OCI-LY1 (cell line): ENCODE measurements around the gene ERG28.

Experiments used
- H2AFZ ChIP-seq: fragments of 200-600 bp; sonication (generic), shearing (Covaris generic); 2 replicates; pipeline ENCODE4 v1.6.0; 2014; ENCODE audit warnings: antibody characterized with exemption, mild to moderate bottlenecking, low read length
- H3F3A ChIP-seq: fragments of 200-600 bp; sonication (generic), shearing (Covaris generic); 2 replicates; pipeline ENCODE4 v1.6.0; 2014; ENCODE audit warnings: mild to moderate bottlenecking, antibody characterized with exemption, low read length, moderate library complexity; ENCODE audit not compliant: insufficient read depth
- H3K27ac ChIP-seq: fragments of 200-600 bp; sonication (generic); 2 replicates; pipeline ENCODE4 v1.5.1; 2014; ENCODE audit warnings: low read length, mixed run types, mild to moderate bottlenecking, low read depth; ENCODE audit not compliant: poor library complexity, severe bottlenecking
- H3K27me3 ChIP-seq: fragments of 200-600 bp; sonication (generic); 2 replicates; pipeline ENCODE4 v1.6.0; 2014; ENCODE audit warnings: antibody characterized with exemption, mild to moderate bottlenecking, low read length, moderate library complexity; ENCODE audit not compliant: insufficient read depth
- H3K36me3 ChIP-seq: fragments of 200-600 bp; sonication (generic); 2 replicates; pipeline ENCODE4 v1.6.1; 2014; ENCODE audit warnings: mild to moderate bottlenecking, antibody characterized with exemption, low read length, moderate library complexity, mixed read lengths; ENCODE audit not compliant: insufficient read depth
- H3K4me1 ChIP-seq: fragments of 200-600 bp; sonication (generic); 2 replicates; pipeline ENCODE4 v1.5.1; 2014; ENCODE audit warnings: mild to moderate bottlenecking, low read length, moderate library complexity; ENCODE audit not compliant: insufficient read depth, severe bottlenecking
- H3K4me2 ChIP-seq: fragments of 200-600 bp; sonication (generic), shearing (Covaris generic); 2 replicates; pipeline ENCODE4 v1.6.1; 2014; ENCODE audit warnings: low read length
- H3K4me3 ChIP-seq: fragments of 200-600 bp; sonication (generic); 2 replicates; pipeline ENCODE4 v1.5.1; 2014; ENCODE audit warnings: low read length, low read depth, mild to moderate bottlenecking, mixed read lengths; ENCODE audit not compliant: poor library complexity, severe bottlenecking
- H3K79me2 ChIP-seq: fragments of 200-600 bp; shearing (Covaris generic); 2 replicates; pipeline ENCODE4 v1.6.1; 2016; ENCODE audit warnings: mixed run types, low read length, mixed read lengths; ENCODE audit not compliant: insufficient read depth
- H3K9ac ChIP-seq: fragments of 200-600 bp; sonication (generic), shearing (Covaris generic); 2 replicates; pipeline ENCODE4 v1.6.1; 2014; ENCODE audit warnings: mild to moderate bottlenecking, low read length, mixed read lengths
- H3K9me2 ChIP-seq: fragments of 200-600 bp; sonication (generic), shearing (Covaris generic); 2 replicates; pipeline ENCODE4 v1.6.1; 2014; ENCODE audit warnings: low read depth, mild to moderate bottlenecking, low read length, mixed read lengths
- H3K9me3 ChIP-seq: fragments of 200-600 bp; shearing (Covaris generic); 2 replicates; pipeline ENCODE4 v1.6.1; 2014; ENCODE audit warnings: low read length, mixed read lengths
- H4K20me1 ChIP-seq: fragments of 200-600 bp; sonication (generic), shearing (Covaris generic); 2 replicates; pipeline ENCODE4 v1.6.0; 2016; ENCODE audit warnings: mild to moderate bottlenecking, low read length; ENCODE audit not compliant: insufficient read depth
- CTCF ChIP-seq: fragments of 200-600 bp; sonication (generic), shearing (Covaris generic); IDR thresholded peaks from 2 replicates; pipeline ENCODE4 v1.5.1; 2017; ENCODE audit warnings: mild to moderate bottlenecking, antibody characterized with exemption, low read length, moderate library complexity, mixed read lengths
- EZH2 ChIP-seq: fragments of 200-600 bp; sonication (generic), shearing (Covaris generic); IDR thresholded peaks from 2 replicates; pipeline ENCODE4 v1.8.0; 2017; ENCODE audit warnings: borderline replicate concordance, mixed run types, mild to moderate bottlenecking, antibody characterized with exemption, low read length, moderate library complexity, mixed read lengths

The ERG28 gene

GRCh38 chr14:75626863-75627262 is 33.8 kb downstream of the ERG28 start:
- H3K36me3 ChIP-seq, result no peaks in the 10 kb centered on the region
- H3F3A ChIP-seq, result no peaks in the 10 kb centered on the region
- H2AFZ ChIP-seq, result no peak overlapping the region
- TF ChIP-seq CTCF (no peak), EZH2 (no peak)
- no peaks in the 10 kb centered on the region for H3K9me3 ChIP-seq
- peaks cover 3% of the 10 kb centered on the region for H3K4me1 ChIP-seq
- H3K4me3 ChIP-seq, result no peak overlapping the region
- H3K27me3 ChIP-seq, result no peaks in the 10 kb centered on the region
- H3K9me2 ChIP-seq, result no peaks in the 10 kb centered on the region
- H3K9ac ChIP-seq, result no peak overlapping the region
- no peak overlapping the region for H3K27ac ChIP-seq
- no peaks in the 10 kb centered on the region for H4K20me1 ChIP-seq
- no peak overlapping the region for H3K4me2 ChIP-seq
- no peaks in the 10 kb centered on the region for H3K79me2 ChIP-seq

GRCh38 chr14:75626396-75626795 is 34.3 kb downstream of the ERG28 start:
- Histone ChIP-seq H3K4me3 (no peak overlapping the region), H3F3A (no peaks in the 10 kb centered on the region), H3K27me3 (no peaks in the 10 kb centered on the region), H3K9me3 (no peaks in the 10 kb centered on the region), H2AFZ (no peak overlapping the region), H3K9ac (no peak overlapping the region), H3K4me1 (peaks cover 3% of the 10 kb centered on the region), H3K27ac (no peak overlapping the region), H3K9me2 (no peaks in the 10 kb centered on the region), H3K4me2 (no peak overlapping the region), H3K79me2 (no peaks in the 10 kb centered on the region), H3K36me3 (no peaks in the 10 kb centered on the region), H4K20me1 (no peaks in the 10 kb centered on the region)
- TF ChIP-seq EZH2, result no peak
- TF ChIP-seq CTCF, result no peak

GRCh38 chr14:75625034-75625433 is 35.6 kb downstream of the ERG28 start:
- no peak overlapping the region for H3K9ac ChIP-seq
- TF ChIP-seq CTCF (no peak), EZH2 (no peak)
- H3K27me3 ChIP-seq, result no peaks in the 10 kb centered on the region
- H3K27ac ChIP-seq, result no peak overlapping the region
- H3F3A ChIP-seq, result no peaks in the 10 kb centered on the region
- H2AFZ ChIP-seq, result no peak overlapping the region
- no peaks in the 10 kb centered on the region for H4K20me1 ChIP-seq
- no peak overlapping the region for H3K4me2 ChIP-seq
- no peak overlapping the region for H3K4me3 ChIP-seq
- H3K9me2 ChIP-seq, result no peaks in the 10 kb centered on the region
- peaks cover 3% of the 10 kb centered on the region for H3K4me1 ChIP-seq
- H3K9me3 ChIP-seq, result no peaks in the 10 kb centered on the region
- H3K79me2 ChIP-seq, result no peaks in the 10 kb centered on the region
- no peaks in the 10 kb centered on the region for H3K36me3 ChIP-seq
